Caco-2 (cell line): ENCODE results near the gene LHFPL3. TPM values are rescaled to one million over a fixed set of nuclear protein-coding genes. Genes with fewer than 3 reads are reported as not detected.

Source experiments
- BruUV-seq: library from RNA; stranded (reverse); fragments of 400-500 nt; replicated peaks from 2 replicates; lab custom pipeline; 2021; lab: Mats Ljungman, UMichigan
- CTCF ChIA-PET: fragments of 300-600 bp; sonication (Branson Sonifier 250); formaldehyde crosslinking; loops from one replicate; lab custom pipeline; 2022; ENCODE audit warnings: antibody characterized with exemption; lab: Charles Lee
- POLR2A ChIA-PET: fragments of 300-600 bp; sonication (Branson Sonifier 250); formaldehyde crosslinking; loops from one replicate; lab custom pipeline; 2022; ENCODE audit warnings: antibody characterized with exemption; lab: Charles Lee
- DNase-seq, 2 experiments: peaks; one replicate each; pipeline versions ENCODE4 v3.0.0 to v3.0.0-alpha.2; 2020 to 2022
- H3K27me3 ChIP-seq: replicated peaks from 2 replicates; pipeline ENCODE4 v1.6.0; 2011; ENCODE audit warnings: low read length; ENCODE audit not compliant: control insufficient read depth, insufficient read depth
- H3K36me3 ChIP-seq: 2 replicates; pipeline ENCODE4 v1.5.1; 2011; ENCODE audit warnings: low read length; ENCODE audit not compliant: control insufficient read depth, insufficient read depth
- H3K4me1 ChIP-seq: fragments of 250-450 bp; sonication (Bioruptor Pico); 2 replicates; pipeline ENCODE4 v1.5.1; 2020; ENCODE audit warnings: mild to moderate bottlenecking
- H3K4me3 ChIP-seq: 2 replicates; pipeline ENCODE4 v1.5.1; 2011; ENCODE audit warnings: low read depth, mild to moderate bottlenecking, control low read depth, low read length
- H3K9me3 ChIP-seq: fragments of 250-450 bp; sonication (Bioruptor Pico); 2 replicates; pipeline ENCODE4 v1.5.1; 2020; ENCODE audit warnings: mild to moderate bottlenecking, moderate library complexity
- H3K27ac Mint-ChIP-seq: one replicate; pipeline ENCODE4 v1.8.0; 2022; ENCODE audit warnings: mixed read lengths; ENCODE audit not compliant: unreplicated experiment
- H3K27me3 Mint-ChIP-seq: one replicate; pipeline ENCODE4 v1.8.0; 2022; ENCODE audit warnings: mixed read lengths; ENCODE audit not compliant: insufficient read depth, unreplicated experiment
- H3K36me3 Mint-ChIP-seq: one replicate; pipeline ENCODE4 v1.8.0; 2022; ENCODE audit warnings: mild to moderate bottlenecking, mixed read lengths; ENCODE audit not compliant: insufficient read depth, unreplicated experiment
- H3K4me1 Mint-ChIP-seq: one replicate; pipeline ENCODE4 v1.8.0; 2022; ENCODE audit warnings: low read depth, mixed read lengths; ENCODE audit not compliant: unreplicated experiment
- H3K4me3 Mint-ChIP-seq: one replicate; pipeline ENCODE4 v1.8.0; 2022; ENCODE audit warnings: mild to moderate bottlenecking, moderate library complexity, mixed read lengths; ENCODE audit not compliant: unreplicated experiment
- H3K9me3 Mint-ChIP-seq: one replicate; pipeline ENCODE4 v1.8.0; 2022; ENCODE audit warnings: mixed read lengths; ENCODE audit not compliant: unreplicated experiment
- CTCF ChIP-seq, 2 experiments: fragments of 200-600 bp in 1 of 2; IDR thresholded peaks; 1 replicate in 1 of 2; 2 replicates in 1 of 2; pipeline versions ENCODE4 v1.5.1 to v1.8.0; 2011 to 2022; ENCODE audit warnings: antibody characterized with exemption in 1 of 2, control low read depth in 1 of 2, inconsistent platforms in 1 of 2, low read depth in 1 of 2, low read length in 1 of 2, mild to moderate bottlenecking in 1 of 2, moderate library complexity in 1 of 2; ENCODE audit not compliant: insufficient read depth in 1 of 2, severe bottlenecking in 1 of 2, unreplicated experiment in 1 of 2
- intact Hi-C: fragments of 100-400 bp; cut with micrococcal nuclease; formaldehyde crosslinking; loops from one replicate; pipeline ENCODE4 v1.10.0; 2022; ENCODE audit not compliant: unreplicated experiment
- total RNA-seq: library from RNA; stranded (reverse); gene quantifications from 2 replicates; pipeline ENCODE4 v1.2.3, GENCODE V29; 2022

LHFPL3 gene
- total RNA-seq, 1 experiment from 2014 or later, result not detected

- H3K36me3 Mint-ChIP-seq, result no peaks in the 10 kb centered on the region
- H3K27ac Mint-ChIP-seq, result no peak overlapping the region
- no peak overlapping the region for H3K4me3 Mint-ChIP-seq
- no peak overlapping the region for H3K4me3 ChIP-seq
- BruUV-seq, result no TSS peak
- no peak for TF ChIP-seq CTCF (IDR thresholded peaks at IDR 0.05; ENCODE audit: insufficient read depth in 1 of 2, low read depth in 1 of 2, low read length in 1 of 2, severe bottlenecking in 1 of 2, unreplicated experiment in 1 of 2)
- no peak for DNase-seq
- intact Hi-C loops, result no loop called here
- peaks cover 13% of the 10 kb centered on the region for H3K27me3 Mint-ChIP-seq
- H3K4me1 Mint-ChIP-seq, result no peaks in the 10 kb centered on the region
- H3K9me3 ChIP-seq, result no peaks in the 10 kb centered on the region
- POLR2A ChIA-PET, result no interaction called here
- H3K36me3 ChIP-seq, result no peaks in the 10 kb centered on the region
- CTCF ChIA-PET, result no interaction called here
- H3K4me1 ChIP-seq, result no peaks in the 10 kb centered on the region
- no peaks in the 10 kb centered on the region; the same call in 1 of the 2 replicates for H3K27me3 ChIP-seq
- no peaks in the 10 kb centered on the region for H3K9me3 Mint-ChIP-seq
Observed at GRCh38 chr7:104839842-104840241, 511.4 kb downstream of the LHFPL3 start.

GRCh38 chr7:104841798-104842197, 513.4 kb downstream of the LHFPL3 start:
- H3K4me3 ChIP-seq, result no peak overlapping the region
- no peak overlapping the region for H3K4me3 Mint-ChIP-seq
- DNase-seq, result no peak
- H3K36me3 Mint-ChIP-seq, result no peaks in the 10 kb centered on the region
- no peaks in the 10 kb centered on the region for H3K36me3 ChIP-seq
- ChIA-PET POLR2A (no interaction called here), CTCF (no interaction called here)
- H3K9me3 ChIP-seq, result no peaks in the 10 kb centered on the region
- intact Hi-C loops, result no loop called here
- no peaks in the 10 kb centered on the region for H3K4me1 ChIP-seq
- H3K27ac Mint-ChIP-seq, result no peak overlapping the region
- BruUV-seq, result no TSS peak
- H3K27me3 Mint-ChIP-seq, result peaks cover 15% of the 10 kb centered on the region
- no peak for TF ChIP-seq CTCF (IDR thresholded peaks at IDR 0.05; ENCODE audit: insufficient read depth in 1 of 2, low read depth in 1 of 2, low read length in 1 of 2, severe bottlenecking in 1 of 2, unreplicated experiment in 1 of 2)
- no peaks in the 10 kb centered on the region for H3K4me1 Mint-ChIP-seq
- H3K27me3 ChIP-seq, result no peaks in the 10 kb centered on the region; the same call in 1 of the 2 replicates
- no peaks in the 10 kb centered on the region for H3K9me3 Mint-ChIP-seq

GRCh38 chr7:104843198-104843597, 514.8 kb downstream of the LHFPL3 start:
- Histone ChIP-seq H3K27me3 (no peaks in the 10 kb centered on the region; the same call in 1 of the 2 replicates), H3K36me3 (no peaks in the 10 kb centered on the region), H3K4me3 (no peak overlapping the region), H3K9me3 (no peaks in the 10 kb centered on the region), H3K4me1 (no peaks in the 10 kb centered on the region)
- ChIA-PET CTCF (no interaction called here), POLR2A (no interaction called here)
- no peak for DNase-seq
- Mint-ChIP-seq H3K4me1 (no peaks in the 10 kb centered on the region), H3K4me3 (no peak overlapping the region), H3K27me3 (peaks cover 15% of the 10 kb centered on the region), H3K9me3 (no peaks in the 10 kb centered on the region), H3K27ac (no peak overlapping the region), H3K36me3 (no peaks in the 10 kb centered on the region)
- no peak for TF ChIP-seq CTCF (IDR thresholded peaks at IDR 0.05; ENCODE audit: insufficient read depth in 1 of 2, low read depth in 1 of 2, low read length in 1 of 2, severe bottlenecking in 1 of 2, unreplicated experiment in 1 of 2)
- intact Hi-C loops, result no loop called here
- BruUV-seq, result no TSS peak
